Astrocyte (in vitro differentiated cells and primary cell): Measurements from ENCODE around the gene PLCL2.

Source experiments
- CTCF ChIP-seq: IDR thresholded peaks from 2 replicates; pipeline ENCODE4 v1.5.1; 2011; ENCODE audit warnings: low read depth, mild to moderate bottlenecking, inconsistent platforms, low read length, moderate library complexity; ENCODE audit not compliant: insufficient read depth
- EZH2 ChIP-seq: IDR thresholded peaks from 2 replicates; pipeline ENCODE4 v1.6.1; 2012; ENCODE audit warnings: mild to moderate bottlenecking, low read length, inconsistent platforms; ENCODE audit not compliant: insufficient read depth

GRCh38 chr3:17057321-17057720 is 172.6 kb downstream of the PLCL2 start:
- TF ChIP-seq CTCF (no peak), EZH2 (no peak)
